Nephron (organoid): ENCODE data around the gene DEGS1.

Experiments
- H3K27ac Mint-ChIP-seq, 3 experiments: 2 replicates each; pipeline ENCODE4 v1.8.0; 2020; ENCODE audit warnings: mixed read lengths in 3 of 3, mild to moderate bottlenecking in 2 of 3, moderate library complexity in 1 of 3
- H3K27me3 Mint-ChIP-seq: 2 replicates; pipeline ENCODE4 v1.8.0; 2021; ENCODE audit warnings: low read depth, mild to moderate bottlenecking, moderate library complexity, mixed read lengths
- H3K36me3 Mint-ChIP-seq: 2 replicates; pipeline ENCODE4 v1.8.0; 2020; ENCODE audit warnings: low read depth, mixed read lengths
- H3K4me1 Mint-ChIP-seq: 2 replicates; pipeline ENCODE4 v1.8.0; 2020; ENCODE audit warnings: mixed read lengths
- H3K4me3 Mint-ChIP-seq, 3 experiments: 2 replicates each; pipeline ENCODE4 v1.8.0; 2020; ENCODE audit warnings: mild to moderate bottlenecking in 3 of 3, mixed read lengths in 3 of 3, moderate library complexity in 2 of 3
- H3K9me3 Mint-ChIP-seq: 2 replicates; pipeline ENCODE4 v1.8.0; 2020; ENCODE audit warnings: mixed read lengths
- CTCF ChIP-seq, 3 experiments: fragments of 200-600 bp; sonication (generic); IDR thresholded peaks; one replicate each; pipeline ENCODE4 v1.5.0; 2021; ENCODE audit warnings: antibody characterized with exemption in 3 of 3; ENCODE audit not compliant: unreplicated experiment in 3 of 3

DEGS1 gene

GRCh38 chr1:224219612-224220059 lies 36.6 kb downstream of the DEGS1 start:
- Mint-ChIP-seq H3K36me3 (no peaks in the 10 kb centered on the region), H3K4me1 (peaks cover 31% of the 10 kb centered on the region), H3K4me3 (no peak overlapping the region), H3K9me3 (no peaks in the 10 kb centered on the region), H3K27ac (peak overlapping the region; percentile 52 to 90 (median 55)), H3K27me3 (peaks cover under 1% of the 10 kb centered on the region)
- no peak for TF ChIP-seq CTCF (IDR thresholded peaks at IDR 0.05; ENCODE audit: unreplicated experiment in 3 of 3)

GRCh38 chr1:224223819-224224714 lies 41.0 kb downstream of the DEGS1 start:
- Mint-ChIP-seq H3K27me3 (peaks cover 4% of the 10 kb centered on the region), H3K9me3 (no peaks in the 10 kb centered on the region), H3K27ac (peak overlapping the region; percentile 31 to 70 (median 58)), H3K36me3 (peaks cover 15% of the 10 kb centered on the region), H3K4me3 (no peak overlapping the region), H3K4me1 (peaks cover 15% of the 10 kb centered on the region)
- TF ChIP-seq CTCF (IDR thresholded peaks at IDR 0.05; ENCODE audit: unreplicated experiment in 3 of 3) = no peak

- H3K9me3 Mint-ChIP-seq = no peaks in the 10 kb centered on the region
- peaks cover 38% of the 10 kb centered on the region for H3K36me3 Mint-ChIP-seq
- no peak for TF ChIP-seq CTCF (IDR thresholded peaks at IDR 0.05; ENCODE audit: unreplicated experiment in 3 of 3)
- H3K27ac Mint-ChIP-seq = no peak overlapping the region
- H3K27me3 Mint-ChIP-seq = peaks cover 4% of the 10 kb centered on the region
- H3K4me1 Mint-ChIP-seq = peaks cover 15% of the 10 kb centered on the region
- H3K4me3 Mint-ChIP-seq = no peak overlapping the region
Measured at GRCh38 chr1:224226849-224227502, 43.9 kb downstream of the DEGS1 start.

GRCh38 chr1:224234017-224234416 lies 51.0 kb downstream of the DEGS1 start:
- no peak overlapping the region for H3K4me3 Mint-ChIP-seq
- H3K36me3 Mint-ChIP-seq = peaks cover 70% of the 10 kb centered on the region
- no peak for TF ChIP-seq CTCF (IDR thresholded peaks at IDR 0.05; ENCODE audit: unreplicated experiment in 3 of 3)
- no peaks in the 10 kb centered on the region for H3K9me3 Mint-ChIP-seq
- no peak overlapping the region for H3K27ac Mint-ChIP-seq
- H3K27me3 Mint-ChIP-seq = no peaks in the 10 kb centered on the region
- no peaks in the 10 kb centered on the region for H3K4me1 Mint-ChIP-seq

GRCh38 chr1:224235813-224236493 lies 52.9 kb downstream of the DEGS1 start:
- H3K27me3 Mint-ChIP-seq = no peaks in the 10 kb centered on the region
- no peaks in the 10 kb centered on the region for H3K9me3 Mint-ChIP-seq
- H3K36me3 Mint-ChIP-seq = peaks cover 59% of the 10 kb centered on the region
- no peak for TF ChIP-seq CTCF (IDR thresholded peaks at IDR 0.05; ENCODE audit: unreplicated experiment in 3 of 3)
- H3K4me1 Mint-ChIP-seq = no peaks in the 10 kb centered on the region
- H3K27ac Mint-ChIP-seq = no peak overlapping the region
- H3K4me3 Mint-ChIP-seq = no peak overlapping the region
